HepG2 (cell line): ENCODE measurements around the gene HMX1.

ENCODE experiments used
- ATF7 ChIP-seq, 2 experiments: fragments of 450-650 bp in 1 of 2; sonication (generic) in 1 of 2; formaldehyde crosslinking in 1 of 2; IDR thresholded peaks; 2 replicates each; pipeline versions ENCODE4 v1.4.0 to v1.6.1; 2016 to 2020; ENCODE audit warnings: antibody characterized with exemption in 1 of 2, mild to moderate bottlenecking in 1 of 2, missing genetic modification reagents in 1 of 2
- CC2D1A ChIP-seq: sonication (generic); formaldehyde crosslinking; IDR thresholded peaks from 2 replicates; pipeline ENCODE4 v1.8.1; 2023; ENCODE audit warnings: mild to moderate bottlenecking, missing genetic modification reagents
- CREM ChIP-seq, 2 experiments: sonication (generic) in 1 of 2; formaldehyde crosslinking in 1 of 2; IDR thresholded peaks; 2 replicates each; pipeline versions ENCODE4 v1.4.0 to v1.6.1; 2016 to 2020; ENCODE audit warnings: antibody characterized with exemption in 1 of 2, mild to moderate bottlenecking in 1 of 2, missing genetic modification reagents in 1 of 2
- CTCF ChIP-seq: sonication (generic); formaldehyde crosslinking; IDR thresholded peaks from 2 replicates; pipeline ENCODE4 v1.5.0; 2020; ENCODE audit warnings: mild to moderate bottlenecking, missing genetic modification reagents, moderate library complexity
- EZH2 ChIP-seq: conservative IDR thresholded peaks from 2 replicates; pipeline ENCODE4 v1.6.1; 2012; ENCODE audit warnings: mild to moderate bottlenecking, low read depth, low read length, moderate library complexity
- HNF4G ChIP-seq, 2 experiments: sonication (generic) in 1 of 2; formaldehyde crosslinking in 1 of 2; IDR thresholded peaks; 2 replicates each; pipeline versions ENCODE4 v1.4.0 to v1.6.1; 2011 to 2020; ENCODE audit warnings: borderline replicate concordance in 2 of 2, low read depth in 2 of 2, mild to moderate bottlenecking in 2 of 2, low read length in 1 of 2, missing genetic modification reagents in 1 of 2, moderate library complexity in 1 of 2
- MTA1 ChIP-seq: sonication (generic); formaldehyde crosslinking; IDR thresholded peaks from 2 replicates; pipeline ENCODE4 v1.4.0; 2020; ENCODE audit warnings: missing genetic modification reagents, mild to moderate bottlenecking, borderline replicate concordance
- NCOA1 ChIP-seq: sonication (generic); formaldehyde crosslinking; IDR thresholded peaks from 2 replicates; pipeline ENCODE4 v1.9.0; 2021; ENCODE audit warnings: missing genetic modification reagents
- RFX5 ChIP-seq: IDR thresholded peaks from 2 replicates; pipeline ENCODE4 v1.6.1; 2011; ENCODE audit warnings: low read depth, low read length, improper control_type of control experiment
- TP53 ChIP-seq: sonication (generic); formaldehyde crosslinking; conservative IDR thresholded peaks from 2 replicates; pipeline ENCODE4 v1.4.0; 2020; ENCODE audit warnings: missing genetic modification reagents
- ZNF20 ChIP-seq: sonication (generic); formaldehyde crosslinking; IDR thresholded peaks from 2 replicates; pipeline ENCODE4 v1.4.0; 2020; ENCODE audit warnings: mild to moderate bottlenecking, moderate library complexity, missing genetic modification reagents
- ZNF253 ChIP-seq: sonication (generic); formaldehyde crosslinking; IDR thresholded peaks from 2 replicates; pipeline ENCODE4 v1.8.0; 2022; ENCODE audit warnings: mild to moderate bottlenecking, missing genetic modification reagents, borderline replicate concordance
- TF ChIP-seq, protein P1 (sequence below): sonication (generic); formaldehyde crosslinking; IDR thresholded peaks from 2 replicates; pipeline ENCODE4 v1.4.0; 2020; ENCODE audit warnings: missing genetic modification reagents, borderline replicate concordance

DNA sequence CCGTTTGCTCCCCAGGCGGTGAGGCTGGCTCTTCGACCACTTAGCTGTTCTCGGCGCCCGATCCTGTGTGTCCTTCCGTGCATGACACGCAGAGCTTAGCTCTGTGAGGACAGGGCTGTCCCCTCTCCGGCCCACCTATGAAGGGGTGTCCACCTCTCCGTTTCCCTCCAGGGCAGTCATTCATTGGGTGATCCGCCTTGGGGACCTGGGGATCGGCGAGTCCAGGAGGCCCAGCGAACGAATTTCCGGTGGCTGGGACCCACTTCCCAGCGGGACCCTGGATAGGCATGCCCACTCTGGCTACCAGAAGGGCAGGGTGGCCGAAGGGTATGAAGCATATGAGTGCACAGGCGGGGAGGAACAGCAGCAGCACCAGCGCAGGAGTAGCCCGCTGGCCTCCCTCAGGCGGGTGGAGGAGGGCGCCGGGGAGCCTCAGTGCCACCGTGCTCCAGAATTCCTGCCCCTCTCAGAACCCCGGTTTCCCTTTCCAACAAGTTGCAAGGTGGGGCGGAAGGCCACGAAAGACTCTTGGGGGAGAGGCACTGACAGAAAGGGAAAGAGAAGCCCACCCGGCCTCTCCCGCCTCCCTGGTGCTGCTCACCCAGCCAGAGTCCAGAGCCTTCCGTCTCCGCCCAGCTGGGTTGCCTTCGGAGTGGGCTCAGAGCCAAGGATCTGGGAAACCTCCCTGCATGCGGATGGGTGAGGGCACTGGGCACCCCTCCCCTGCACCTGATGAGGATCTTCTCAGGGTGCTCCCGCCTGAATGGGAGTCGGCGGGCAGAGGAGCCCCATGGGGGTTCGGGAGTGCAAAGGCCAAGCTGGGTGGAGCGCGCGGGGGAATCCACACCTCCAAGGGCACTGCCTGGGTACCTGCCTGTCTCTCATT lies 8.6 kb downstream of the HMX1 start:
- TF ChIP-seq CTCF (CRISPR knock-in tag), result no peak
- TF ChIP-seq ZNF253 (CRISPR knock-in tag), result no peak
- no peak for TF ChIP-seq ZNF20 (CRISPR knock-in tag)
- TF ChIP-seq NCOA1 (CRISPR knock-in tag), result no peak
- TF ChIP-seq TP53, result no peak
- TF ChIP-seq EZH2, result no peak
- TF ChIP-seq HNF4G (IDR thresholded peaks at IDR 0.05; ENCODE audit: borderline replicate concordance, low read depth, low read length), result no peak
- no peak for TF ChIP-seq HNF4G (CRISPR knock-in tag; IDR thresholded peaks at IDR 0.05; ENCODE audit: borderline replicate concordance, low read depth)
- TF ChIP-seq CREM (IDR thresholded peaks at IDR 0.05), result no peak
- TF ChIP-seq CREM (CRISPR knock-in tag; IDR thresholded peaks at IDR 0.05), result no peak
- no peak for TF ChIP-seq RFX5
- no peak for TF ChIP-seq MTA1 (CRISPR knock-in tag)
- no peak for TF ChIP-seq CC2D1A
- TF ChIP-seq, protein P1, sequence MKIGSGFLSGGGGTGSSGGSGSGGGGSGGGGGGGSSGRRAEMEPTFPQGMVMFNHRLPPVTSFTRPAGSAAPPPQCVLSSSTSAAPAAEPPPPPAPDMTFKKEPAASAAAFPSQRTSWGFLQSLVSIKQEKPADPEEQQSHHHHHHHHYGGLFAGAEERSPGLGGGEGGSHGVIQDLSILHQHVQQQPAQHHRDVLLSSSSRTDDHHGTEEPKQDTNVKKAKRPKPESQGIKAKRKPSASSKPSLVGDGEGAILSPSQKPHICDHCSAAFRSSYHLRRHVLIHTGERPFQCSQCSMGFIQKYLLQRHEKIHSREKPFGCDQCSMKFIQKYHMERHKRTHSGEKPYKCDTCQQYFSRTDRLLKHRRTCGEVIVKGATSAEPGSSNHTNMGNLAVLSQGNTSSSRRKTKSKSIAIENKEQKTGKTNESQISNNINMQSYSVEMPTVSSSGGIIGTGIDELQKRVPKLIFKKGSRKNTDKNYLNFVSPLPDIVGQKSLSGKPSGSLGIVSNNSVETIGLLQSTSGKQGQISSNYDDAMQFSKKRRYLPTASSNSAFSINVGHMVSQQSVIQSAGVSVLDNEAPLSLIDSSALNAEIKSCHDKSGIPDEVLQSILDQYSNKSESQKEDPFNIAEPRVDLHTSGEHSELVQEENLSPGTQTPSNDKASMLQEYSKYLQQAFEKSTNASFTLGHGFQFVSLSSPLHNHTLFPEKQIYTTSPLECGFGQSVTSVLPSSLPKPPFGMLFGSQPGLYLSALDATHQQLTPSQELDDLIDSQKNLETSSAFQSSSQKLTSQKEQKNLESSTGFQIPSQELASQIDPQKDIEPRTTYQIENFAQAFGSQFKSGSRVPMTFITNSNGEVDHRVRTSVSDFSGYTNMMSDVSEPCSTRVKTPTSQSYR (CRISPR knock-in tag), result no peak
- TF ChIP-seq ATF7 (IDR thresholded peaks at IDR 0.05), result no peak
- TF ChIP-seq ATF7 (CRISPR knock-in tag; IDR thresholded peaks at IDR 0.05), result no peak
